Naive thymus-derived CD8-positive, alpha-beta T cell (primary cell): Measurements from ENCODE around the gene PTPRN. TPM values are rescaled to one million over a fixed set of nuclear protein-coding genes. Genes with fewer than 3 reads are reported as not detected.

Source experiments
- ATAC-seq, 2 donors: fragments of 150-1000 bp; cut with Tn5 transposase in 1 of 2; sonication (Bioruptor Pico), chemical (Tn5 transposase) in 1 of 2; 1 replicate in 1 of 2; 2 replicates in 1 of 2; pipeline ENCODE4 v1.10.0; 2021; ENCODE audit warnings: mild to moderate bottlenecking in 2 of 2, moderate library complexity in 2 of 2
- POLR2A ChIA-PET: fragments of 350-600 bp; sonication (Branson Sonifier 250); formaldehyde crosslinking; loops from one replicate; lab custom pipeline; 2021; ENCODE audit warnings: antibody characterized with exemption; lab: Charles Lee
- DNase-seq, 10 donors: peaks; one replicate each; pipeline versions ENCODE4 v3.0.0 to v3.0.0-alpha.2; 2020 to 2022
- H3K27ac Mint-ChIP-seq, 10 donors: one replicate each; pipeline ENCODE4 v1.8.0; 2020 to 2022; ENCODE audit warnings: mild to moderate bottlenecking in 10 of 10, mixed read lengths in 10 of 10, moderate library complexity in 4 of 10, inconsistent platforms in 1 of 10
- H3K27me3 Mint-ChIP-seq, 5 donors: one replicate each; pipeline ENCODE4 v1.8.0; 2021 to 2022; ENCODE audit warnings: mixed read lengths in 5 of 5
- H3K36me3 Mint-ChIP-seq, 3 donors: one replicate each; pipeline ENCODE4 v1.8.0; 2020 to 2022; ENCODE audit warnings: mixed read lengths in 3 of 3, mild to moderate bottlenecking in 2 of 3, inconsistent platforms in 1 of 3
- H3K4me1 Mint-ChIP-seq, 4 donors: one replicate each; pipeline ENCODE4 v1.8.0; 2021 to 2022; ENCODE audit warnings: mixed read lengths in 4 of 4
- H3K4me3 Mint-ChIP-seq, 10 donors: one replicate each; pipeline ENCODE4 v1.8.0; 2020 to 2022; ENCODE audit warnings: mild to moderate bottlenecking in 10 of 10, mixed read lengths in 10 of 10, moderate library complexity in 6 of 10, inconsistent platforms in 1 of 10
- H3K9me3 Mint-ChIP-seq, 9 donors: one replicate each; pipeline ENCODE4 v1.8.0; 2020 to 2022; ENCODE audit warnings: mixed read lengths in 9 of 9, mild to moderate bottlenecking in 3 of 9, inconsistent platforms in 1 of 9, moderate library complexity in 1 of 9
- polyA plus RNA-seq, 3 donors: library from polyadenylated mRNA; unstranded; fragments of 300-500 nt; fragmentation: Illumina TruSeq; gene quantifications; one replicate each; pipeline ENCODE4 v1.2.3, GENCODE V29; 2021
- total RNA-seq, 8 experiments: library from RNA in 2 of 8; stranded (reverse) in 2 of 8; gene quantifications; one replicate each; pipeline ENCODE4 v1.2.3 and lab custom pipeline; 2021 to 2026

Gene PTPRN
- total and polyA plus RNA-seq, 5 experiments from 2014 or later = 0.27 to 0.31 TPM; not detected in 3

- peaks cover 20 to 52% (median 48%) of the 10 kb centered on the region in 4 donors for H3K4me1 Mint-ChIP-seq
- H3K4me3 Mint-ChIP-seq = no peak overlapping the region
- H3K27me3 Mint-ChIP-seq = peaks cover 0 to 2% (median 0%) of the 10 kb centered on the region in 5 donors
- no peaks in the 10 kb centered on the region for H3K9me3 Mint-ChIP-seq
- H3K27ac Mint-ChIP-seq = peak overlapping the region; percentile 23 to 100 (median 72)
- no peak for DNase-seq
- no peak for ATAC-seq
- POLR2A ChIA-PET = interaction anchor here (1.1 to 6.9 kb wide), 4 partner anchors 13 to 37 kb away, joined by 3 to 170 read pairs (median 4); partner anchors contain the start of genes GLB1L, STK16, TUBA4A and TUBA4B
- peaks cover 4 to 52% (median 13%) of the 10 kb centered on the region in 3 donors for H3K36me3 Mint-ChIP-seq
These were observed 26.1 kb downstream of the PTPRN start for GRCh38 chr2:219282943-219283581.

- POLR2A ChIA-PET = interaction anchor here (1.1 to 6.9 kb wide), 3 partner anchors 12 to 36 kb away, joined by 4 to 170 read pairs (median 5); partner anchors contain the start of genes GLB1L, STK16, TUBA4A and TUBA4B
- H3K4me1 Mint-ChIP-seq = peaks cover 23 to 59% (median 55%) of the 10 kb centered on the region in 4 donors
- peaks cover 0 to 2% (median 0%) of the 10 kb centered on the region in 5 donors for H3K27me3 Mint-ChIP-seq
- peaks cover 4 to 52% (median 13%) of the 10 kb centered on the region in 3 donors for H3K36me3 Mint-ChIP-seq
- H3K27ac Mint-ChIP-seq = peak overlapping the region in 8 of 10 donors; percentile 23 to 100 (median 78)
- no peaks in the 10 kb centered on the region for H3K9me3 Mint-ChIP-seq
- ATAC-seq (no peak), DNase-seq (no peak)
- no peak overlapping the region for H3K4me3 Mint-ChIP-seq
These were observed 26.8 kb downstream of the PTPRN start for GRCh38 chr2:219282375-219282774.

- peak overlapping the region in 2 of 10 donors; percentile 26 to 28 for H3K4me3 Mint-ChIP-seq
- peaks cover 0 to 2% (median 0%) of the 10 kb centered on the region in 5 donors for H3K27me3 Mint-ChIP-seq
- peak overlapping the region in 8 of 10 donors; percentile 26 to 100 (median 100) for H3K27ac Mint-ChIP-seq
- POLR2A ChIA-PET = interaction anchor here (1.8 to 6.9 kb wide), 3 partner anchors 10 to 30 kb away, joined by 5 to 170 read pairs (median 79); partner anchors contain the start of genes TUBA4A and TUBA4B
- H3K4me1 Mint-ChIP-seq = peaks cover 26 to 62% (median 57%) of the 10 kb centered on the region in 4 donors
- peaks cover 4 to 52% (median 13%) of the 10 kb centered on the region in 3 donors for H3K36me3 Mint-ChIP-seq
- no peak for DNase-seq
- ATAC-seq = no peak
- H3K9me3 Mint-ChIP-seq = no peaks in the 10 kb centered on the region
These were observed 27.6 kb downstream of the PTPRN start for GRCh38 chr2:219281588-219281987.

DNA sequence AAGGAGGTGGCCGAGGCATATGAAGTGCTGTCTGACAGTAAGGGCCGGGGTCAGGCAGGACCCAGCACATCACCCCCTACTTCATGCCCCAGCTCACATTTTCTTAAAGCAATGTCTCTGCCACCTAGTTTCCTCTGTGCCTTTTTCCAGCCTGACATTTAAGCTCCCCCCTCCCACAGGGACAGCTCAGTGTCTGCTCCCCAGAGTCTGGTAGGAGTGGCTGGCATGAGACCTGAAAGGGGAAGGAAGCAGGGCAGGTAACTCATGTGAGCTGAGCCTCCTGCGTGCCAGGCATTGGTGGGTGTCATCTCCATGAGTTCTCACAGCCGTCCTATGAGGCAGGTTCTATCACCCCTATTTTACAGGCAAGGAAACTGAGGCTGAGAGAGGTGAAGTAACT lies 28.6 kb downstream of the PTPRN start:
- Mint-ChIP-seq H3K27ac (peak overlapping the region in 9 of 10 donors; percentile 98 to 100 (median 100)), H3K9me3 (no peaks in the 10 kb centered on the region), H3K36me3 (peaks cover 4 to 52% (median 13%) of the 10 kb centered on the region in 3 donors), H3K4me3 (peak overlapping the region; percentile 55 to 99 (median 96)), H3K4me1 (peaks cover 23 to 57% (median 54%) of the 10 kb centered on the region in 4 donors), H3K27me3 (peaks cover 0 to 2% (median 0%) of the 10 kb centered on the region in 5 donors)
- ATAC-seq = no peak
- DNase-seq = no peak
- POLR2A ChIA-PET = interaction anchor here (0.7 to 6.9 kb wide), 6 partner anchors 10 to 104 kb away, joined by 3 to 170 read pairs (median 20); partner anchors contain the start of genes ANKZF1, ATG9A, CNPPD1 and TUBA4A

- H3K4me1 Mint-ChIP-seq = peaks cover 21 to 55% (median 50%) of the 10 kb centered on the region in 4 donors
- ATAC-seq (no peak), DNase-seq (peak in 1 of 10 donors; percentile 11)
- H3K27me3 Mint-ChIP-seq = peaks cover 0 to 2% (median 0%) of the 10 kb centered on the region in 5 donors
- H3K9me3 Mint-ChIP-seq = no peaks in the 10 kb centered on the region
- POLR2A ChIA-PET = interaction anchor here (1.4 to 6.9 kb wide), 12 partner anchors 10 to 120 kb away, joined by 4 to 170 read pairs (median 10); partner anchors contain the start of genes ANKZF1, ATG9A, CNPPD1 and DNPEP
- peaks cover 4 to 48% (median 13%) of the 10 kb centered on the region in 3 donors for H3K36me3 Mint-ChIP-seq
- peak overlapping the region; percentile 89 to 99 (median 98) for H3K4me3 Mint-ChIP-seq
- peak overlapping the region; percentile 98 to 100 (median 100) for H3K27ac Mint-ChIP-seq
These were observed 29.2 kb downstream of the PTPRN start for GRCh38 chr2:219279916-219280516.

DNA sequence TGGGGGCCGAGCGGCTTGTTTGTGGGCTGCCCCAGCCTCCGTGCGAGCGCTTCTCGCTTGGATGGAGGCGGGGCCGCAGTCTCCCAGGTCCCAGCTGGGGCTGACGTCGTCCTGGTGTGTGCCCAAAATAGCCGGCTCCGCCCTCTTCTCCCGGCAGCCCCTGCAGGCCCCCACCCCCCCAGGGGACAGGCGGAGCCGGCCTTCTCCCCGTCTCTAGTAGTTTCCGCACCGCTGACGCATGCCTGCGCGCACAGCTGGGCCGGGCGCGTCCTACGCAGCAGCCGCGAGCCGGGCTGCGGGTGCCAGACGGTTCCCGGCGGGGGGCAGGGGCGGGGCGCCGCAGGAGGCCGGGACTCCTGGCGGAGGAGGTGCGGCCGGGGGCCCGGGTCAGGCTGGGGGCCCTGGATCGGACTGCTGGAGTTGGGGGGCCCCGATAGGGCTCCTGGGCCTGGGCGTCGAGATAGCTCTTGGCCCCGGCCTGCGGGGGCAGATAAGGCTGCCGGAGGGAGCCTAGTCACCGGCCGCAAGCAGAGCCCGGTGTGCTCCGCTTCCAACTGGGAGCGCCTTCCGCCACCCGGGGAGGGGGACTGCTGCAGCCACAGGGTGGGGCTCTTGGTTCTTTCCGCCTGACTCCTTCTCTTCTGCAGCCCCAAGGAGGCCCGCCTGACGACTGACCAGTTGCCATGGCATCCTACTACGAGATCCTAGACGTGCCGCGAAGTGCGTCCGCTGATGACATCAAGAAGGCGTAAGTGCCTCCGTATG lies 29.9 kb downstream of the PTPRN start, which contains the start of gene DNAJB2:
TSS of gene DNAJB2 (plus strand) at position 216 of the 765 bp plus-strand sequence. CDS start at position 684, 468 bp downstream.
- ATAC-seq (peak; percentile 81 to 87), DNase-seq (peak; percentile 92 to 99 (median 98))
- Mint-ChIP-seq H3K36me3 (peaks cover 4 to 43% (median 13%) of the 10 kb centered on the region in 3 donors), H3K27ac (peak within 1 kb of the TSS; percentile 98 to 100 (median 100)), H3K4me1 (peaks cover 21 to 55% (median 50%) of the 10 kb centered on the region in 4 donors), H3K27me3 (peaks cover 0 to 2% (median 0%) of the 10 kb centered on the region in 5 donors), H3K4me3 (peak within 1 kb of the TSS; percentile 89 to 99 (median 98)), H3K9me3 (no peaks in the 10 kb centered on the region)
- POLR2A ChIA-PET = interaction anchor here (0.6 to 6.9 kb wide), 18 partner anchors 9 to 1049 kb away, joined by 3 to 170 read pairs (median 8); partner anchors contain the start of genes ANKZF1, ATG9A, BCS1L and CNPPD1

- H3K36me3 Mint-ChIP-seq = peaks cover 4 to 36% (median 13%) of the 10 kb centered on the region in 3 donors
- DNase-seq (no peak), ATAC-seq (no peak)
- no peaks in the 10 kb centered on the region for H3K9me3 Mint-ChIP-seq
- POLR2A ChIA-PET = interaction anchor here (0.6 to 6.9 kb wide), 18 partner anchors 9 to 1048 kb away, joined by 3 to 170 read pairs (median 8); partner anchors contain the start of genes ANKZF1, ATG9A, BCS1L and CNPPD1
- H3K27me3 Mint-ChIP-seq = peaks cover 0 to 2% (median 0%) of the 10 kb centered on the region in 5 donors
- H3K4me3 Mint-ChIP-seq = peak overlapping the region; percentile 88 to 99 (median 97)
- peak overlapping the region; percentile 77 to 100 (median 100) for H3K27ac Mint-ChIP-seq
- H3K4me1 Mint-ChIP-seq = peaks cover 21 to 52% (median 49%) of the 10 kb centered on the region in 4 donors
These were observed 30.5 kb downstream of the PTPRN start for GRCh38 chr2:219278655-219279150.

DNA sequence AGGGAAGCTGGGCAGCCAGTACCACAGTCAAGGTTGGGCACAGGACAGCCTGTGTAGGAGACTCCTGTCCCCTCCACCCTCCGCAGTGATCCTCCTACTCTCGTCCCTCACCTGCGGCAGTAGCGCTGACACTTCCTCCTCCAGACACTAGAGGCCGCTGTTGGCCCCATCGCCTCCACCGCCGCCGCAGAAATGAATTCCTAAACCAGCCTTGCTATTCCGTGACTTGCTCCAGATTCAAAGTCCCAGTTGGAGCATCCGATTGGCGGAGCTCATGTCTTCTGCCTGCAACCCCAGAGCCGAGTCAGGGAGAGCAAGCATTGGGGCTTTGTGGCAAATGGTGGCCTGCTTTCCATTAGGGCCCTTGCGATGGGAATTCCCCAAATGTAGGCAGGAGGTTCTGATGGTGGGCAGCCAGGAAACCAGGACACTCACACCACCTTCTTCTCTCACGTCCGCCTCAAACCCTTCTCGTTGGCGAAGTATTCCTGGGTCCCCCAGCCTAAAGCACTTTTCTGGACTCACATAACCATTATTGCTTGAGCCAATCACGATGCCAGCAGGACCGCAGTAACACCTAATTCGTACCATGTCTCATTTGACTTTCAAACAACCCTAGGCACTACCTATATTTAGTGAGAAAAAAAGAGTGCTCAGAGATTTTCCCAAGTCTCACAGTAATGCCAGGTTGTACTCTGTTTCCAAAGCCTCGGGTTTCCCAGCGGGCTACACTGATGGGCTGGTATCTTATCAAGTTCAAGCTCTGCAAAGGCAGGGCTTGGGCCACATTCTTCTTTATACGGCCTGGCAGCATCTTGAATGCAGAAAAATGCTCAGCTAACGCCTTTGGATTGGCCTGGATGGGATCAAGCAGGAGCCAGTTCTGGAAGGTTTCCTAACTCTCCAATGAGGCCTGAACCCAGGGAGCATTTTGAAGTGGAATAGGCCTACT lies 31.2 kb downstream of the PTPRN start:
- peaks cover 18 to 49% (median 45%) of the 10 kb centered on the region in 4 donors for H3K4me1 Mint-ChIP-seq
- peaks cover 2 to 29% (median 10%) of the 10 kb centered on the region in 3 donors for H3K36me3 Mint-ChIP-seq
- POLR2A ChIA-PET = interaction anchor here (1.2 to 6.9 kb wide), 13 partner anchors 8 to 619 kb away, joined by 3 to 170 read pairs (median 10); partner anchors contain the start of genes ANKZF1, ATG9A, BCS1L and CNPPD1
- ATAC-seq (peak in 1 of 2 donors; percentile 8), DNase-seq (peak; percentile 56 to 86 (median 72))
- H3K27ac Mint-ChIP-seq = peak overlapping the region; percentile 77 to 100 (median 100)
- peaks cover 0 to 2% (median 0%) of the 10 kb centered on the region in 5 donors for H3K27me3 Mint-ChIP-seq
- no peaks in the 10 kb centered on the region for H3K9me3 Mint-ChIP-seq
- H3K4me3 Mint-ChIP-seq = peak overlapping the region; percentile 73 to 99 (median 96)

GRCh38 chr2:219274361-219274921 lies 34.8 kb downstream of the PTPRN start:
- no peaks in the 10 kb centered on the region for H3K9me3 Mint-ChIP-seq
- no peaks in the 10 kb centered on the region for H3K36me3 Mint-ChIP-seq
- peaks cover 11 to 22% (median 20%) of the 10 kb centered on the region in 4 donors for H3K4me1 Mint-ChIP-seq
- H3K4me3 Mint-ChIP-seq = no peak overlapping the region
- peaks cover 0 to 1% (median 0%) of the 10 kb centered on the region in 5 donors for H3K27me3 Mint-ChIP-seq
- no peak overlapping the region for H3K27ac Mint-ChIP-seq
- ATAC-seq = no peak
- POLR2A ChIA-PET = interaction anchor here (1.6 kb wide), 1 partner anchor 20 kb away, joined by 7 read pairs; the partner anchor contains the start of gene TUBA4A
- DNase-seq = no peak

DNA sequence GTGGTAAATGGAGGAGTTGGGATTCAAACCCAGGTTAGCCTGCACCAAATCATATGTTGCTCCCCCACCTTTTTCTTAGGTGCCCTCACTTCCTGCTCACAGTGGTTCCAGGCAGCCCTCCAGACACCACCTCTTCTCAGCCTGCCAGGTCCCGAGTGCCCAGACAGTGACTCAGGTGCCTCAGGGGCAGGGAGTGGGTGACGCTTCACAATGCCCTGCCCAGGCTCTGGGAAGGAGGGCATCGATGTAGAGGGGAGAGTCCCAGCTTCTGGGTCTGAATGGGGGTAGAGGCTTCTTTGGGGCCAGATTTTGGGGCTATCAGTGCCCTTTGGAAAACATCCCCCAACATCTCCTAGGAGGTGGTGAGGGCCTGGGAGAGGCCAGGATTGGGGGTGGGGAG lies 35.3 kb downstream of the PTPRN start:
- Mint-ChIP-seq H3K4me1 (peaks cover 10 to 19% (median 19%) of the 10 kb centered on the region in 4 donors), H3K36me3 (no peaks in the 10 kb centered on the region), H3K9me3 (no peaks in the 10 kb centered on the region), H3K4me3 (no peak overlapping the region), H3K27ac (peak overlapping the region in 1 of 10 donors; percentile 71), H3K27me3 (peaks cover 0 to 1% (median 0%) of the 10 kb centered on the region in 5 donors)
- ATAC-seq (no peak), DNase-seq (no peak)
- POLR2A ChIA-PET = interaction anchor here (1.6 kb wide), 1 partner anchor 20 kb away, joined by 7 read pairs; the partner anchor contains the start of gene TUBA4A
